Retina (tissue), 1 donor: ENCODE measurements around the gene GTF3C1.

ENCODE experiments used
- DNase-seq: peaks from one replicate; pipeline ENCODE4 v3.0.0-alpha.2; 2016

Gene GTF3C1

DNA sequence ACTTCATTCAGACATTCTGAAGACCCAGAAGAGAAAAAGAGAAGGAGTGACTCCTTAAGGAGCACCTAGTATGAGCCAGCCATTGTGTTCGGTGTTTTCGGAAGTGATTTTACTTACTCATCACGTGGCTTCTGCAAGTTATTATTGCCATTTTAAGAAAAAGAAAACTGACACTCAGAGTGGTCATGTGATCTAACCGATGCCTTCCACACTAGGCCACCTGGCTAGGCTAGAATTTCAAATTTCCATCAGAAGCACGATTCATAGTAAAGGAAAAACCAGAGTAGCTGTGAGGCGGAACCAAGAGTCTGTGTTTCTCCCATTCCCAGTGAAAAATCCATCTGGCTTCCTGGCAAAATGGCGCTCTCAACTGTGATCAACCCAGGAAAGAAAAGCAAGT, 32.0 kb downstream of the GTF3C1 start:
- DNase-seq: no peak

DNA sequence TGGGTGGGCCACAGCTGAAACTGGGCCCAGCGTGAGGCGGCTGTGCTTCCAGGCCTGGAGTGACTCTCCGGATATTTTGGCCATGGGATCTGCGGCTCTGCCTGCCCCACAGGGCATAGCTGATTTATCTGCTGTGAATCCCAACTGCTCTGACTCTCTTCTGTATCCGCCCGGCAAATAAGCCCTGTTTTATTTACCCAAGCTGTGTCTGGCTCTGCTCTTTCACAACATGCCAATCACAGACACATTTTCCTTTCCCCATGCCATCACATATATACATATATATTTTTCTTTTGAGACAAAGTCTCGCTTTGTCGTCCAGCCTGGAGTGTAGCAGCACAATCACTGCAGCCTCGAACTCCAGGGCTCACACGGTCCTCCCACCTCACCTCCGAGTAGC, 33.3 kb downstream of the GTF3C1 start:
- DNase-seq: no peak

DNA sequence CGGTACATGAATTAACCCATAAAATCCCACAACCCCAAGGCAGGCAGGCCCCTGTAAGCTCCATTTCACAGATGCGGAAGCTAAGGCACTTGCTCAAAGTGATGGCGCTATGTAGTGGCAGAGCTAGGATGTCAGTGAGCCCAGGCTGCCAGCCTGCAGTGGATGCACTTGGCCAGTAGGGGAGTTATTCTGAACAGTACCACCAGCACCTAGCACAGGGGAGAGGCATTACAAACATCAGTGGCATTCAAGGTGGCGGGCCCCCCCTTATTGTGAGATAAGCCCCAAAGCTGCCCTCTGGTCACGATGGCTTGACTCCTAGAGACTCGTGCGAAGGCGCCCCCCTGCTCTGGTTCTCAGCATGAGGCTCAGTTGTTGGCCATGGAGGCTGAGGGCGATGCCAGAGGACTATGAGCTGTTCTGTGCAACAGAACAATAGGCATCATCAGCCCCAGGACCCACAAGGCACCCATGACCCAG, 33.8 kb downstream of the GTF3C1 start:
- no peak for DNase-seq

DNA sequence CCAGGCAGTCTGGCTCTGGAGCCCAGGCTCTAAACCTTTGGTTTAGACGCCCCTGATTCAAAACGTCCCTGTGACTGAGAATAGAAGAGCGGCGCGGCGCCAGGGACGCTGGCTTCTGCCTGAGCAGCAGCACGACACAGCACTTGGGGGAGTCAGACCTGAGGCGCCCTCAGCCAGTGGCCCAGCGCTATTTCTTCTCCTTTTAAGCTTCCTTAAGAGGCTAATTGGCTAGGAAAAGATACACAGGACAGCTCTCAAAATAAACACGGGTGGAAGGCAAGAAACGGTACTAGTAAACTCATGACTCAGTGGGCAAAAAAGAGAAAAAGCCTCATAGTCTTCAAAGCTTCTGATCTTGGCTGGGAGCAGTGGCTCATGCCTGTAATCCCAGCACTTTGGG, 34.9 kb downstream of the GTF3C1 start:
- DNase-seq: no peak

DNA sequence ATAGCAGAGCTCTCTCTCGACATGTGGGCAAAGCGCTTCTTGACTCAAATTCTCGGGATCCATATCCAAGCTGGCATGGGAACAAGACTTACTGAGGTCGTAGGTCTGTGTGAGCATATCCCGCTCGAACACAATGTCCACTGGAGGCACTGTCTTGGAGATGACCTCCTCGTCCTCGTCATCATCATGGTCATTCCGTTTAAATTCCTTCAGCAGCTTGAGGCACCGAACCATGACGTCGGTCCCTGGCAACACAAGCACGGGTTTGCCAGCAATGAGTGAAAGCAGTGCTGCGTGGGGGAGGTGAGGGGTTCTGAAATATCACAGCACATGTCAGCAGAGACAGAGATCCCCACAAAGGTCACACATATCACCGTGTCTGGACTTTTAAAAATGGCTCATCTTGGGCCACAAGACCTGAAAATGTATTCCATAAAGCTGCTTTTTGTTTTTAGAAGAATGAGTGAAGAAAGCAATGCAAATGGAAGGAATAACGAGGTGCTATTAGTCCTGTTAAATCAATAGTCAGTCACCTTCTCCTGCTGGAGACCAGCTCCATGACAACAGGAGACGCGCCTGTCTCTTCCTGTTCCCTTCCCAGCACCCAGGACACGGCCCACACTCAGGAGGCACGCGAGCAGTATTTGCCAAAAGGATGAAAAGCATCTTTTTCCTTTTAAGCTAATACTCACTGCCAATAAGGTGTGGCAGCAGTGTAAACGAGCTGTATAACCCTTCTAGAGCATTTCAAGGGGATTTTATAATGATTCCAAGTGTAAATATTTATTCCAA, 37.9 kb downstream of the GTF3C1 start:
- DNase-seq: no peak

DNA sequence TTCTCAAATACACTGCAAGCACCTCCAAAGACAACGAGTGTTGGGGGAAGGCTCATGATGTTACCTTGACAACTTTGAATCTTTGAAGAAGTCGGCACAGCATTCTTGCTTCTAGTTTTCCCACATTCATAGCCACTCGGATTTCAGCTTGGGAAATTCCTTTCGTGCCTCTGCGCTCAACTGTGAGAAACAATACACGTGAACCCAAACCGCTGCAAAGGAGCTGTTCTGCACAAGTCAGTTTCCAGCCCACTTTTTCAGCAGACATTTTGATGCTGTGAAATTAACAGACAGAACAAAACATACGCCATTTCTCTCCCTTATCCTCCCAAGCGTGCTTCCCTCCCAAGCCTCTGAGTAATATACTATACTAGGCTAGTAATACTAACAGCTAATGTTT, 41.2 kb downstream of the GTF3C1 start:
- no peak for DNase-seq

DNA sequence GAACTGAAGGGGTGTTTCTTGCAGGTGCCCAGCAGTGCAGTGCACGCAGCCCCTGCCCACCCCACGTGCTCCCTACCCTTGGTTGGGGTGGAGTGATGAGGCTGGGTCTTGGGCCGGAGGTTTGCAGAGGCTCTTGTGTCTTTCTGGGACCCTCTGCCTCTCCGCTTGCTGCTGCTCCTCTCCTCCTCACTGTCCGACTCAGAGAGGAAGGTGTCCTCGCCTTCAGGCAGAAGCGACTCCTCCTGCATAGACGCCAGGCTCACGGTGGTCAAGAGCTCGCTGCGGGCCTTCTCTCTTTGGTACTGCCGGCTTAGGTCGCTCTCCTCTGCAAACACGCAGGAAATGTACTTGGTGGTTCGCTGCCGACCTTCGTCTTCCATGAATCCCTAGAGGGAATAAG, 42.9 kb downstream of the GTF3C1 start:
- no peak for DNase-seq

DNA sequence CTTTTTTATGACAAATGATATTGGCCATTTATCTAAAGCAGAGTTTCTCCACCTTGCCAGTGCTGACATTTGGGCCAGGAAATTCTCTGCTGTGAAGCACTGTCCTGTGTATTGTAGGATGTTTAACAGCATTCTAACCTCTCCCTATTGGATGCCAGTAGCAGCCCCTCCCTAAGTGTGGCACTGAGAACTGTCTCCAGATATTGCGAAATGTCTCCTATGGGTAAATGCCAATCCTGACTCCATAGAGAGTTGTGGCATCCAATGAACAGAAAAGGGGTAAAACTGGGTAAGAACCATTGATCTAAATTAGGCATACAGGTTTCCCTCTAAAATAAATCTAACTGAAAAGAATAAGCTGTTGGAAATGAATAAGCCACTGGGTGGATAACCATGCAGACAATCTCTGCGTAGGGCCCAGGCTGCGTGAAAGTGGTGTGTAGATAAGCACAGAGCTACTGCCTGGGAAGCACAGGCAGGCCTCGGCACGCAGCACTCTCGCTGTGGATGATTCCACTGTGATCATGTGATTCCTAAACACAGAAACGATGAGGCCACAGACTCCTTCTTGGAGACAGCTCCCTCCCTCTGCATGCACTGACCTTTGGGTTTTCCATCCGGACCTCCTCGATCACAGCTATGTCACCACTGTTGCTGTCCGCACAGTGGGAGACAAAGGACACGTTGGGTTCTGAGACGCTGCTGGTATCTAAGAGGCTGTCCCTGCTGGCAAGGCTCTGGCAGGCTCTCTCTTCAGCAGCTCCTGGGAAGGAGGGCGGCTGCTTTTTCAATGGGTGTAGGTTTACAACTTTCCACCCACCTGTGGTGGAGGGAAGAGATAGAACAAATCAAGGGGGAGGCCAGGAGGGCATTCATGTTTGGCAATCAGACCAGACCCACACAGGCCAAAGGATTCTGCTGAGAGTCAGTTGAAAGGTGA, 44.1 kb downstream of the GTF3C1 start:
- DNase-seq: no peak

DNA sequence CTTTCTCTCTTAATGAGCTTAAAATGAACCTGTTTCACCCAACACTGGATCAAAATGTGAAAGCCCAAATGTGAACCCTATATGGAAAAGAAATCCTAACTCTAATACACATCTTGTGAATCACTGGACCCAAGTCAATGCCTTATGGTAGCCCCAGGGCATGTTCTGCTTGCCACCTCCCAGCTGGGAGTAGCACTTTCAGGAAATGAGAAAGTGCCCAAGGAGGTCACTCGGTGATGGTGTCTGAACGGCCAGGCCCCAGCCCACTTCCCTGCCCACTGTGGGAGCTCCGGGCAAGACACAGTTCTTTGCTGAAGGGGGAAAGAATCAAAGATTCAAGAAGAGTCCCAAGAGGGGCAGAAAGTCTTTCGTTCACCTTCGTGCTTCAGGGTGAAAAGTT, 46.1 kb downstream of the GTF3C1 start:
- DNase-seq: no peak

DNA sequence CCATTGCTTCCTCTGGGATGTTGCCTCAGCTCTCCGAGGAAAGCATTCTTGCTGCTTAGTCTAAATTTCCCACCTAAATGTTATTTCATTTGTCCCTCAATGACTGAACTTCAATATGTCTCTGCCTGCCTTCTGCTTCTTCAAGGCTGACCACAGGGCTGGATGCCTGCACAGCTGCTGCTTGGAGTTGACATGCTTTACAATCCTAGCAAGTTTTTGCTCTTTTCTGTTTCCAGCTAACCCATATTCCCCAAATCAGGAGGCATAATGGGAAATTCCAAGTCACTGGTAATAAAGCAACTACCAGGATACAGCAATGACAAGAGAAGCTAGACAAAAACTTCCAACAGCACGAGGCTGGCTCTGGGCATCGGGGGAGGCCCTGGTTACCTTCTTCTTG, 48.9 kb downstream of the GTF3C1 start:
- no peak for DNase-seq

DNA sequence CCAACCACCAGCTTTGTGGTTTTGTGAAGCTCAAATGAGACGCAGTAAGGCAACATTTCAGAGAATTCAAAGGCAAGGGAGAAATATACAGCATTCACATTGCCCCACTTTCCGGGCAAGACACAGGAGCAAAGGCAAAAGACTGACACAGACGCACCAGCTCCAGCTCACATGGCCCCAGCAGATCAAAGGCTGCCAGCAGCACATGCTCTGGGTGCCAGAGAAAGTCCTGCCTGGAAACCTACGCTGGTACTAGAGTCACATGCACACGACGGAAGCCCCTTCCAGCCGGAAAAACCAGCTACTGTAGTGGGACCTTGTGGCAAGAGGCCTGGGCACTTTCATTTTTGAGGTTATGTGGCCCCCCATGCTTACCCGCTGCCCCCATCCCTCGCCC, 50.1 kb downstream of the GTF3C1 start:
- DNase-seq: no peak

DNA sequence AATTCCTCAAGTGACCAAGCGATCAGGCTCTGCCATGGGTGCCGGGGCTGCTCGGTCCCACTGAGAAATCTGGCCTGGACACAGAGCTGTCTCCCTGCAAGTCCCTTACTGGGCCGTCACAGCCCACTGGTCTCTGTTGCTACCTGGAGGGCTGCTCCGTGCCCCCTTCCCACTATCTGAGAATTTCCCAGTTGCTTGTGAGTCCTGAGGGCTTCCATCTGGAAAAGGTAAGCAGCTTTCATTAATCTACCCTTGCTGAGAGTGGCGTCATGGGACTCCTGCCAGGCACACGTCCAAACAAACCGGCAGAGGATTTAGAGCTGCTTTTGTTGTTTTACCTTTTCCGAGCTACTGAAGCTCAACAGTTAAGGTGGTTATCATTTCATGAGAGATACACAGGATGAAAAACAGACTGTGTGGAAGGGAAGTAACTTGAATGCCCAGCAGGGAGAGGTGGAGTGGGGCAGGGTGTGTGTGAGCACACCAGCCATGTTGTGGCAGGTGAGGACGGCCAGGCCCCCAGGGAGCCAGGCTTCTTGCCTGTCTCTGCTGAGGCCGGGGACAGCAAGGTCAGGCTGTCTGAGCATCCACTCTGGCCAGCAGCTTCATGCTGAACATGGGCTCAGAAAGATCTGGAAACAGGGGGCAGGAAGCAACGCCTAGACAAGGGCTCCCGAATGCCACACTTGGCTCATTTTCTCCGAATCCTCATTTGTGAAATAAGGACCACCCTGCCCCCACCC, 50.6 kb downstream of the GTF3C1 start:
- no peak for DNase-seq

DNA sequence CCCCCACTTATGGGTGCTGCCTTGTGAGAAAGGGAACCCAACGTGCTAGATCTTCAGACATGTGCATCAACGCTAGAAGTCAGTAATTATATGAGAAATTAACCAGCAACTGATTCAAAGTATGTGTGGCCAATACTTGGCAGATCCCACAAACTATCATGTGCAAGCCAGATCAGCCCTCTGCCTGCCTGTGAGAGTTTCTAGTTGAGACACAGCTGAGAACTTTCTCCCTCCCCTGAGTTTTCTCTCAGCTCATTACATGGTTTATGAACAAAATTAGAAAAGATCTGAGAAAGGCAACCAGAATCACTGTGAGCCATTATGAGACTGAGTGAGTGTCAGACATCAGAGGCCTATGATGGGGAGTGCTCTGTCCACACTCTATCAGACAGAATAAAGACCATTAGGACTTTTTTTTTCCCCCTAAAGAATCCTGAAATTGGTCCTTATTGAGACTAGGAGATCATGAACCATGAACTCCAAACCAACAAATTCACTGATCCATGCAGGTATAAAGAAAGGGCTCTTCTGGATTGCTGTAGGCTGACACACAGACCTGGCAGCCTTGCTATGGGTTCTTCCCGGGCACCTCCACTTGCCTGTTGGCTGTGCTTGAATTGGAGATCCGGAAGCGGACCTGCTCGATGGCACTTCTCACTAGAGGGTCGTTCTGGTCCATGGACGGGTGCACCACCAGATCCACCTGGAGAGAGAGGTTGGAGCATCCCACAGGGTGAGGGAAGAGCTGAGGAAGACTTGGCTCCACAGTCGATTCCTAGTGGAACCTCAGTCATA, 51.5 kb downstream of the GTF3C1 start:
- no peak for DNase-seq

DNA sequence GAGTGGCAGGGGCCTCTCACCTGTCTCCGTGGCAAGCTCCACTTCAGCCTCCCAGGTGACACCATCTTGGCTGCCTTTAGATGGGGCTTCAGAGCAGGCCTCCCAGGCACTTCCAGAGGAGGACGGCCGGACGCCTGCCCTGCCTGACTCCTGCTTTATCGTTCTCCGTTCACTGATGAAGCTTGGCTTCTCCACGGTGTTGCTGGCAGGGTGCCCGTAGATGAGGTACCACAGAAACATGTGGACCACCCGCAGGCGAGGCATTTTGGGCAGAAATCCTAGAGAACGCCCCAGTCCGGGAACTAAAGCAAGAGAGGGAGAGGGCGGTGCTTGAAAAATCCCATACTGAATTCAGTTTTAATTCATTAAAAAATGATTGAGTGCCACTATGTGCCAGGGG, 54.5 kb downstream of the GTF3C1 start:
- no peak for DNase-seq

DNA sequence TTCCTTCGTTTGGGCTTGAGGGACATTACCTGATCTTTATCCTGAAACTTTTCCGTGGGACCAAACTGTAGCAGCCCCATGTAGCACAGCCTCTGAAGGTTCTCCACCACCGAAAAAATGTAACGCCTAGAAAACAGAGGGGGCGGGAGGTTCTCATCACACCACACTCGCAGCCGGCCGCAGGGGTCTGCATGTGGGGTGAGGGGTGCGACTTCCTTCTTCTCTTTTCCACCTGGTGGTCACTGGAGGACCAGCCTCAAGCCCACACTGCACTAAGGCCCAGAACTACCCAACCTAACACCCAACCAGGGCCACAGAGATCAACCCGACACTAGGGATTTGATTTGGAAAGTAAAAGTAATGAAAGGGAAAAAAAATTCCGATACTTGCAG, 57.1 kb downstream of the GTF3C1 start:
- no peak for DNase-seq

DNA sequence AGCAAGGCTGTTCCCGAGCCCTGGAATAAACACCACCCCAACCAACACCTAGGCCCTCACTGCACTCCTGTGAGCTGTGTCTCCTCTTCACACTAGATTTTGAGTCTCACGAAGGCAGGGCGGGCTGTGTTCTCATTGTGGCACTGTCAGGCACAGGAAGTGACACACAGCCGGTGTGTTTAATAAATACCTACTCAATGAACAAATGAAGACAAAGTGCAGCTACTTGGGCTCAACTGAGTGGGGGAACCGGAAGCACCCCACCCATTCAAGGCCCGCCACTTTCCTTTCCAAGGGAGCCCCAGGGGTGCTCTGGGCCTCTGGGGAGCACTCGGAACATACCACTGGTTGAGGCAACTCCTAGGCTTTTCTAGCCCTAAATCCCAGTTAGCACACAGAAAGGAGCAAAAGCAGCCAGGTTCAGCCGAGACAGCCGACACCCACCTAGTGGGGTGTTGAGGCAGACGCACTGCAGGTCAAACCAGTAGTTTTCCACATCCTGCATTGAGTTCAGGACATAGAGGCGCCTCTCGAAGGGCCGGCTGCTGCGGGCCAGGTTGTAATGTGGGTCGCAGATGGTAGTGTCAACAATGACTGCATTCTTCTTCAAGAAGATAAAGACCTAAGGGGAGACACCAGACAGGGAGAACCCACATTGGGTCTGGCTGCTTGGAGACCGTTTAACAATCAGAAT, 57.7 kb downstream of the GTF3C1 start:
- DNase-seq: no peak

DNA sequence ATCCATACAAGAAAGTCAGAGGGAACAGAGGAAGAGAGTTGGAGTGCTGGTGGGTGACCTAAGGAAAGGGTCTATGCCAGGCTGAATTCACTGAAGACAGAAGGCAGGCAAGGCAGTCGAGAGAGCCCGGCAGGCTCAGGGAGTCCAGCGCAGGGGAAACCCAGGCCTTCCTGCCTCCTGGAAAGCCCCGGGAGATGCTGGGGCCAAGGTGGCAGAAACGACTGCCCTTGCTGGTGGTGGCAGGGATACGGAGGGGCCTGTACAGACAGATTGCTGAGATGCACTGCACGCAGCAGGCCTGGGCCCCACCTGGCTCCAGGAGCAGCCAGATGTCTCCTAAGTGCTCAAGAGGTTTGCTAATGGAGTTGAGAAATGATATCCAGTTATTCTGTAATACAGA, 59.8 kb downstream of the GTF3C1 start:
- no peak for DNase-seq

DNA sequence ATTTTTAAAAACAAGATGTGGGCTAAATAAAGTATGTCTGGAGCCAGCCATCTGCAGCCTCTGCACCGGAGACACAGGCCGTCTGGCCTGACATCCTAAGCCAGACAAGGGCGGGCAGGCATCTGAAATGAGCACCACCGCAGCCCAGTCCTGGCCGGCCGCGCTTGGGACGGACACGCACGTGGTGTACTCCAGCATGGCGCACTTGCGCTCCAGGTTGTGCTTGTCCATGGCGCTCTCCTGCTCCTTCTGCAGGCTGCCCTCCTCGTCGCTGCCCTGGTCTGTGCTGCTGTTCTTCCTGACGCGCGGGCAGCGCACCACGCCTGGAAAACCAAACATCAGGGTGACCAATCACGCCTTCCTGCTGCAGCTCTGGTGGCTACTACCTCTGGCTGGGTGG, 60.3 kb downstream of the GTF3C1 start:
- no peak for DNase-seq

DNA sequence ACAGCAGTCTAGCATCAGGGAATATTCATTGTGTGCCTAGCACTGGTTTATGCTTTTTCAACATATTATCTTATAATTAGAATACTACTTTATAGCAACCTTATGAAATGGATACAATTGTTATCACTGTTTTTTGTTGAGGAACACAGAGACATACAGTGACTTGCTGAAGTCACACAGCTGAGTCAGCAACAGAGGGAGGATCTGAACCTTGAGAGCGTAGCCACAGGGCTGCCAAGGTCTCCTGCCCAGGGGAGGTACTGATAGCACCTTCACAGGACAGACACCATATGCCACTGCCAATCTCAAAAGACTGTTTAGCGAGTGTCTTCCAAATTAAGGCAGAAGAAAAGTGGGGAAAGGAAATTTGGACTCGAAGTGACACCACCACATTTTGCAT, 63.0 kb downstream of the GTF3C1 start:
- no peak for DNase-seq

DNA sequence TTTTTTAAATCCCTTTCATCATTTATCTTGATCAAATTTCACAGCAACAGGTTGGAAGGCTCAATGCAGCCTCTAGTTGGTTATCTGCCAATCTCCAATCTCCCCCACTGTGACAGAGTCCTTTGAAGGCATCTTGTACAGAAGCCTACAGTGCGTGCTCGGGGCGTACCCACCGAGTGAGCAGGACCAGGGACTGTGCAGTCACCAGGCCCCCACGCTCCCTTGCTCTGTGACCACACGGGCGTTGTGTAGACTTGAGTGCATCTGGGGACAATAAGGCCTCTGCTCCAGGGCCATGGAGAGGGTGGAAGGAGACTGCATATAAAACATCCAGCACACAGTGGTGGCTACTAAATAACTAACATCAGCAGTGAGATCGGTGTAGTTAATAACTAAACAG, 63.4 kb downstream of the GTF3C1 start:
- no peak for DNase-seq

DNA sequence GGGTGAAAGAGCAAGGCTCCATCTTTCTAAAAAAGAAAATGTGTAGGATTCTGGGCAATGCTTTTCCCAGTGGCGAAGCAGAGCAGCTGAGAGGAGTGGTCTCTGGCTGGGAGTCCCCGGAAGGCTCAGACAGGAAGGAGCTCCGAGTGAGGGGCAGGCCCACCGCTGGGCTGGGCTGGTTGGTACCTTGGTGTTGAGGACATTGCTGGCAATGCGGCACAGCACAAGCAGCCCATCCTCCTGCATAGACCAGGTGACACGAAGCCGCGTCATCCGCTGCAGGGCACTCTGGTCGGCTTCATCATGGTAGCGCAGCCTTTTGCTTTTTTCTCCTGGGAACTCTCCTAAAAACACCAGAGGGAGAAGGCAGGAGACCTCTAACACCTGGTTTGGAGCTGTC, 63.9 kb downstream of the GTF3C1 start:
- DNase-seq: no peak

DNA sequence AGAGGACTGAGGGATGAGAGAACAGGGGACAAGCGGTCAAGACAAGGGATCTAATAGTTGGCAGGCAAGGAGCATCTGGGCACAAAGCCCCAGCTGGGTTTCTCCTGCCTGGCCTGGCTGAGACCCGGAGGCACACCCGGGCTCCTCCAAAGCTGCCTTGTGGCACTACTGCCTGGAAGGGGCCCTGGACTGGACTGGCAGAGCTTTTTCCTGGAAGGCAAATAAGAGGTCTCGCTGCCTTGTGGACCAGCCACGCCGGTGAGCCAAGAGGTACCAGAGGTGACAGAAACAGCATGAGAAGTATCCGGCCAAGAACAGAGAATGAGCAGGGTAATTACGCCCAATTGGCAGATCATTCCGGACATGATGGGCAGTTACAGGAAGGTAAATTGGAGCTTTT, 64.6 kb downstream of the GTF3C1 start:
- DNase-seq: no peak
